Brain microvascular endothelial cell (primary cell): ENCODE data around the gene LAPTM5.

Experiments
- DNase-seq: peaks from one replicate; pipeline ENCODE4 v3.0.0-alpha.2; 2020
- H3K27ac ChIP-seq: fragments of 250-450 bp; sonication (Bioruptor Pico); 2 replicates; pipeline ENCODE4 v1.5.1; 2020; ENCODE audit warnings: mild to moderate bottlenecking, moderate library complexity
- H3K27me3 ChIP-seq: fragments of 250-450 bp; sonication (Bioruptor Pico); replicated peaks from 2 replicates; pipeline ENCODE4 v1.5.1; 2020; ENCODE audit warnings: mild to moderate bottlenecking
- H3K36me3 ChIP-seq: fragments of 250-450 bp; sonication (Bioruptor Pico); replicated peaks from 2 replicates; pipeline ENCODE4 v1.5.1; 2020; ENCODE audit warnings: mild to moderate bottlenecking
- H3K4me3 ChIP-seq: 2 replicates; pipeline ENCODE4 v1.5.1; 2011; ENCODE audit warnings: low read depth, mild to moderate bottlenecking, control low read depth, low read length, moderate library complexity
- CTCF ChIP-seq: IDR thresholded peaks from 2 replicates; pipeline ENCODE4 v1.5.1; 2011; ENCODE audit warnings: low read depth, mild to moderate bottlenecking, moderate library complexity, low read length, control low read depth, inconsistent platforms; ENCODE audit errors: missing control alignments
- in situ Hi-C: cut with HindIII; loops from 2 replicates; pipeline ENCODE4 v1.10.0; 2017; ENCODE audit warnings: low sequenced_read_pairs, low pct_ligation_motif_present

LAPTM5 gene

GRCh38 chr1:30785181-30785580, 27.6 kb upstream of the LAPTM5 start:
- TF ChIP-seq CTCF = no peak
- Histone ChIP-seq H3K36me3 (no peaks in the 10 kb centered on the region), H3K4me3 (no peak overlapping the region), H3K27me3 (no peaks in the 10 kb centered on the region), H3K27ac (no peak overlapping the region)
- no peak for DNase-seq
- in situ Hi-C loops = no loop called here

- in situ Hi-C loops = no loop called here
- H3K27ac ChIP-seq = no peak overlapping the region
- no peak for TF ChIP-seq CTCF
- no peak for DNase-seq
- H3K27me3 ChIP-seq = no peaks in the 10 kb centered on the region
- no peaks in the 10 kb centered on the region for H3K36me3 ChIP-seq
- H3K4me3 ChIP-seq = no peak overlapping the region
These were observed 25.8 kb upstream of the LAPTM5 start for GRCh38 chr1:30783256-30783915.

GRCh38 chr1:30782361-30783255, 25.0 kb upstream of the LAPTM5 start:
- DNase-seq = no peak
- Histone ChIP-seq H3K4me3 (no peak overlapping the region), H3K27ac (no peak overlapping the region), H3K27me3 (no peaks in the 10 kb centered on the region), H3K36me3 (no peaks in the 10 kb centered on the region)
- TF ChIP-seq CTCF = peak; percentile 82
- in situ Hi-C loops = no loop called here

GRCh38 chr1:30781906-30782305, 24.3 kb upstream of the LAPTM5 start:
- Histone ChIP-seq H3K27me3 (no peaks in the 10 kb centered on the region), H3K4me3 (no peak overlapping the region), H3K27ac (no peak overlapping the region), H3K36me3 (no peaks in the 10 kb centered on the region)
- in situ Hi-C loops = no loop called here
- DNase-seq = no peak
- no peak for TF ChIP-seq CTCF

- in situ Hi-C loops = no loop called here
- no peak for DNase-seq
- no peak overlapping the region for H3K4me3 ChIP-seq
These were observed 22.8 kb upstream of the LAPTM5 start for GRCh38 chr1:30780409-30780808.

More at GRCh38 chr1:30780409-30780808, 22.8 kb upstream of the LAPTM5 start:
- Histone ChIP-seq H3K27me3 (no peaks in the 10 kb centered on the region), H3K36me3 (no peaks in the 10 kb centered on the region), H3K27ac (no peak overlapping the region)
- no peak for TF ChIP-seq CTCF
